ENCODE results near the gene ILDR1. TPM values are rescaled to one million over a fixed set of nuclear protein-coding genes. Genes with fewer than 3 reads are reported as not detected.
A peak's percentile ranks its signal among the peaks of the same experiment; 100 is the strongest.

The ILDR1 gene
- total RNA-seq, 1 donor from 2014 or later, result not detected

DNA sequence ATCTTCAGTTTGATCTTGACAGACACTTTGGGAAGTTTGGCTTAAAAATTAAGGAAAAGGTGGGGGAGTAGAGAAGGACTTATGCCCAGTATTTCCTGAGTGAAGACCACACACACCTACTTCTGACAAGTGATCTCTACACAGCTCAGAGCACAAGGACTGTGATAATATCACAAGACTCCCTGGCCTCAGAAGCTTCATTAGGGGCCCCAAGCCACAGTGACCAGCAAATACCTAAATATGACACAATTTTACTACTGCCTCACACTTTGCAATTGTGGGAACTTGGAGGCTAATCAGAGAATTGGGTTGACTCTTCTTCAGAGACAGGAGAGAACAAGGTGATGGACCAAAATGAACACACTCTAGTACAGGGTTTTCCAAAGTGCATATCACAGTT is 2.6 kb downstream of the ILDR1 start:
- no peak for DNase-seq (ENCODE audit: low read depth)

DNA sequence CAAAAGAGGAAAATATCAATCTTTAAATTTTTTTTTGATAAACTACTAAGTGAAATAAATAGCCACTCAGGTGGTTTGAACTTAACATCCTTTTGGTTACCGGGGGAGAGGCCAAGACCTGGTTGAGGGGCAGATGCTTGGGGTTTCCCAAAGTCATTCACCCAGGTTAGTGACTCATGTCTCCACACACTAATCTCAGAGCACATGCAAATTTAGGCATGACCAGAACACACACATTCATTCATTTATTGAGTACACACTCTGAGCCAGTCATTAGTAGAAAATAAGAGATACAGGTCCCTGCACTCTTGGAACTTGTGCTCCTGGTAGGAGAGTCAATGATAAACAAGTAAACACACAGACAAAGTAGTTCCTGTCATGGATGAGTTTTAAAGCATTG is 7.3 kb downstream of the ILDR1 start:
- DNase-seq (ENCODE audit: low read depth), result no peak

DNA sequence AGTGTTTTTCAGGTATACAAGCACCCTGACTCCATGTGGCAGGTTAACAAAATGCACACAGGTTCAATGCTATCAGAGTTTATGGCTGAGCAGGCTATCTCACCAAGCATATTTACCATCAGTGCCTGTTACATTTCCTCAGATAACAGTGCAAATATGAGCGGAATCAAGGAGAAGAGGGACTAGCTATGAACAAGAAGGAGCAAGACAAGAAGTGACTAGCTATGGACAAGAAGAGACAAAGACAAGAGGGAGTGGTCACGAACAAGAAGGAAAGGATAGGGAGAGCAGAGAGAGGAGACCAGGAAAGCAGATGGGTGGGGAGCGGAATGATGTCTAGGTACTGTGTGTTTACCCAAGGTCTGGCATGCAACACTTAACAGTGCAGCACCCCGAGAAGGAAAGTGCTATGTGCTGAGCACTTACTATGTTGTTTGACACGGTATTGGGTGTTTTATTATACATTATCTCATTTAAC is 8.6 kb downstream of the ILDR1 start:
- no peak for DNase-seq (ENCODE audit: low read depth)

DNA sequence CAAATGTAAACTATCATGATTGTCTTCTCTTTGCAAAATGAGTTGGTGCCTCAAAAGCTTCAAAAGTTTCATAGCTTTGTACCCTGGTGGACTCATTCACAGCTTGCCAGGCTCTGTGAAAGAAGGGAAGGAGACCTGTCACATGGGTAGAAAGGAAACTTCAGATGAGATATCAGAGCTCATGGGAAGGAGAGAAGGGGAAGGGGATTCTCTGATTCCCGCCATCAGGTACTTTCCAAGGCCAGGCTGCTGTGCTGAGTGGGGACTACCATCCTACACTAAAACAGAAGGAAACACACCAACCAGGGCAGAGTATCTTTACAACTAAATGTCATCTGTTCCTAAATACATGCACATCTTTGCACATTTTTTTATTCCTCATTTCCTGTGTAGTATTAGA is 9.2 kb downstream of the ILDR1 start:
- DNase-seq (ENCODE audit: low read depth), result no peak

DNA sequence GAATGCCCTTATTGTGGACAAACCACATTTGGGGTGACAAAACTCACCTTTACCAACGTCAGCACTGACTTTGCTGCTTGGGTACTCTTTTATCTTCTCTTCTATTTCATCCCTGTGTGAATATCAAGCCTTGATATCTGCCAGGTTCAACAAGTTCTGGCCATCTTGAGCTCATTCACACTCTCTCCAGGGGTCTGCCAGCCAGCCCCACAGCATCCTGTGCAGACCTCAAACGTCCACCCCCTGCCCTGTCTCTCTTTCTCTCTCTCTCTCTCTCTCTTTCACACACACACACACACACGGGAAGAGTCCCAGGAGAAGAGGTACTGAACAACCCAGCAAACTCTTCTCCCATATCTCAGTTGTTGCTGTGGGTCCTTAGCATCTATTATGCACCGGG is 10.7 kb downstream of the ILDR1 start:
- DNase-seq (ENCODE audit: low read depth), result no peak

DNA sequence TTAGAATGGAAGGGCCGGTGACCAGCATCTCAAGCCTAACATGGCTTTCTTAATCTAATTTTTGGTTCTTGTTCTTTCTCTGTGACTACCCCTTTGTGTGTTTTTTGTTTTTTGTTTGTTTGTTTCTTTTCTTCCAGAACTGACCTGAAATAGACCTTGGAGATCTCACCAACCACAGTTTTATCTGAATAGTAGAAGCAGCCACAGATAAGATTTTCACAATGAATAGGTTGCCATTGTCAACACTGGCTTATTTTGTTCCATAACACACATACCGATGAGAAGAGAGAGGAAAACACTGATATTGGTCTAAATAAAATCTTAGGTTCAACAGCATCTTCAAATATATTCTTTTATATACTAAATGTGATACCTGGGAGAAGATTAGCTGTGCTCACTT is 11.5 kb downstream of the ILDR1 start:
- no peak for DNase-seq (ENCODE audit: low read depth)

DNA sequence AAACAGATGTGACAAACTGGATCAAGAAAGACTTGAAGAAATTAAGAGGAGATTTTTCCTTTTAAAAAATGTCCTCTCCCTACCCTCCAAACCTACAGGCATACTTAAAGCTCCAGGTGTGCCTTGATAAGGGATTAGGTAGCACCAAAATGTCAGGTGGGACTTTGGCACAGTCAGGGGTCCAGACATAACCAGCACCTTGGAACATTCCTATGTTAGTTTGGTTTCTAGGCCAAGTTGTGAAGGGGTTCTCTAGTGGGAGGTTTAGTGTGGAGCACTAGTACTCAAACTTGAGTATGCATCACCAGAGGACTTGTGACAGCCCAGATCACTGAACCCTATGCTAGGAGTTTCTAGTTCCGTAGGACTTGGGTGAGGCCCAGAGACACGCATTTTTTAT is 13.9 kb downstream of the ILDR1 start:
- no peak for DNase-seq (ENCODE audit: low read depth)

DNA sequence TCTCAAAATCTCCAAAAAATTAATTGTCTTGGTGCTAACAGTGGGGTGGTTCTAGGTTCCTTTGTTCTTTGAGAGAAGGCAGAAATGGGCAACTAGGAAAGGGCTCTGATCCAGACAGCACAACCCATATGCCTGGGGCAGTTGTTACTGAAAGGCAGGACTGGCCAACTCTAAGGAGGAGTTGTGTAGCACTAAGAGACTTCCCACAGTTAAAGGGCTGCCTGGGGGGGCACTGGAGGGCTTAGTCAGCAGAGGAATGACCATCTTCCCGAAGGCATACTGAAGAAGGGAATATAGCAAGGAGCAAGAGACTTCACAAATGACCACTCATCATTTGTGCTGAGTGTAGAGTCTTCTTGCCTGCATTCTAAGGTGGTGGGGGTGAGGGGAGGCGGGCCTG is 15.8 kb downstream of the ILDR1 start:
- DNase-seq (ENCODE audit: low read depth), result no peak

DNA sequence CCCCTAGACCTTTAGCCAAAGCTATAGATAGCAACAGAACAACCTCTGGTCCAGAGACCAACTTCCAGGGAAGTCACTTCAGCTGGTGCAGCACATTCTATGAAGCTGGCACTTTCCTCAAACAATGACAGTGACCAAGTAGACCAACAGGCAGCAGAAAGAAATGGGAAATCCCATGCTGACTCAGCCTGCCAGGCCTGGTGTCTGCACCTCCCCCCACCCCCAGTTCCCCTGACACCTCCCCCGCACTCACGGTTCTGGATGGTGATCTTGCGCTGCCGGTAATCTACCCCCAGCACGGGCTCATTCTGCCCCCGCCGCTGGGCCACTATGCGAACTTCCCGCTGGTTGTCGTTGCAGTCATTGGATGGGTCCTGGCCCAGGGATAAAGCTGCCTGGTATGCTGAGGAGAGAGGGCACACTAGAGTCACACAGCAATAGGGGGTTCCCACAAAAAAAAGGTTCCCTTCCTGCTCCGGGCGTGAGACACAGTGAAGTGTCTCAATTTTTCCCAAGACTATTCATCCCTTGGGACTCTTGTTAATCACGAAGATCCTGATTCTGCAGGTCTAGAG is 17.0 kb downstream of the ILDR1 start:
- DNase-seq (ENCODE audit: low read depth), result no peak

DNA sequence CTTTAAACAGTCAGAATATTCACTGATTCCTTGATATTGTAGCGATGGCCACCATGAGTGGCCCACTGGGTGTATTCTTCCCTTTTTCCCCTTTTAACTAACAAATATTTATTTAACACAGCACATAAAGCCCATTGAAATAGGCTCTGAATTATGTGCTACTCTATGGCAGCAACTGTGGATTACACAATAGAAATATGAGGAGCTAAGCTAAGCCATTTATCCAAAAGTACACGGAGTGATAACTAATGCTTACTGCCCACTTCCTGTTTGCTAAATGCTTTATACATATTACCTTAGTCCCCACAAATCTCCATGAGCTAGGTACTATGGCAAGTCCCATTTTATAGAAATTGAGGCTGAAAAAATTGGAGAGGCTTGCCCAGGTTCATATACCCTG is 17.9 kb downstream of the ILDR1 start:
- no peak for DNase-seq (ENCODE audit: low read depth)

DNA sequence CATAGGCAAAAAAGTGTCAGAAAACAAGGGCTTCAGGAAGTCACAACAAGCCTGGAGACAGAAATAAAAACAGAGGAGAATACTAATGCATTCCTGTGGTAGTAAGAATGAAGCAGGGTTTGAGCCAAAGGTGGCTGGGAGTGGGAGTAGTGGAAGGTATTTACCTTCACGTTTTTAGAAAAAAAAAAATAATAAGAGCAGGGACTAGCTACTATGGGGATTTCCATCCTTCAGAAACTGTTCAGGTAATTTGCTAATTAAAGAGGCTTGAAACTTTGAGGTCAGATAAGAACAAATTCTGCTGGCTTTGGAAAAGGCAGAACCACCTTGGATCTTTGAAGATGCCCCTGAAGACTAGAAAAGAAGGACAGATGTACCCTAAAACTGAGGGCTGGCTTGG is 18.4 kb downstream of the ILDR1 start:
- no peak for DNase-seq (ENCODE audit: low read depth)

DNA sequence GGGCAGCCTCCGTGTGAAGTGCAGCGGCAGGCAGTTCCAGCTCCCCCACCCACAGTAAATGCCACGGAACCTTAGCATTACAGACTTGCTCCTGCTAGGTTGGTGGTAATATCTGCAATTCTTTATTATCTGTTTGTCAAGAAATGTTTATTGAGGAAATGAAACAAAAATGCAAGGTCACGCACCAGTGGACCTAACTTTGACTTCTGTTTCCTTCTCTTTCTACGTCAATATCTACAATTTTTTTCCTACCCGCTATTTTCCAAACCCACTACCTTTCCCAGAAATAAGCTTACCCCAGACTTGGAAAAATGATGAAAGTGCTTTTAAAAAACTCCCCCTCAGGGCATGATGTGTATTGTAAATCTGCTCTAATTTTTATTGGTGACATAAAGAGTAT is 18.9 kb downstream of the ILDR1 start:
- DNase-seq (ENCODE audit: low read depth), result no peak

DNA sequence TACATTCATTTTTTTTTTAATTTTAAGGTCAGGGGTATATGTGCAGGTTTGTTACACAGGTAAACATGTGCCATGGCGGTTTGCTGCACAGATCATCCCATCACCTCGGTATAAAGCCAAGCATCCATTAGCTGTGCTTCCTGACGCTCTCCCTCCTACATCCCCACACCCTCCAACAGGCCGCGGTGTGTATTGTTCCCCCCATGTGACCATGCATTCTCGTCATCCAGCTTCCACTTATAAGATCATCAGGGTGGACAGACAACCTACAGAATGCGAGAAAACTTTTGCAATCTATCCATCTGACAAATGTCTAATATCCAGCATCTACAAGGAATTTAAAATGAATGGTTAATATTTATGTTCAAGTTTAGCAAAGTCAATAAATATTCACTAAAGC is 19.4 kb downstream of the ILDR1 start:
- DNase-seq (ENCODE audit: low read depth), result no peak

DNA sequence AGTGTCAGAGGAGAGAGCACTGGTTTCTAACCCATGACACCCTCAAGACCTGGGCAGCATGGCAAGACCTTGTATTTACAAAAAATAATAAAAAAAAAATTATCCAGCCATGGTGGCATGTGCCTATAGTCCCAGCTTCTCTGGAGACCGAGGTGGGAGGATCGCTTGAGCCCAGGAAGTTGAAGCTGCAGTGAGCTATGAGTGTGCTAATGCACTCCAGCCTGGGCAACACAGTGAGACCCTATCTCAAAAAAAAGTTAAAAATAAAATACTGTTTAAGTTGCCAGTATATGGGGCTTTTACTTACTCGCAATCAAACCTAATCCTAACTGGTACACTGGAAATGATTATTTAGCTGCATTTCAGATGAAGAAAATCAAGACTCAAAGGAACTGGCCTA is 20.2 kb downstream of the ILDR1 start:
- no peak for DNase-seq (ENCODE audit: low read depth)

DNA sequence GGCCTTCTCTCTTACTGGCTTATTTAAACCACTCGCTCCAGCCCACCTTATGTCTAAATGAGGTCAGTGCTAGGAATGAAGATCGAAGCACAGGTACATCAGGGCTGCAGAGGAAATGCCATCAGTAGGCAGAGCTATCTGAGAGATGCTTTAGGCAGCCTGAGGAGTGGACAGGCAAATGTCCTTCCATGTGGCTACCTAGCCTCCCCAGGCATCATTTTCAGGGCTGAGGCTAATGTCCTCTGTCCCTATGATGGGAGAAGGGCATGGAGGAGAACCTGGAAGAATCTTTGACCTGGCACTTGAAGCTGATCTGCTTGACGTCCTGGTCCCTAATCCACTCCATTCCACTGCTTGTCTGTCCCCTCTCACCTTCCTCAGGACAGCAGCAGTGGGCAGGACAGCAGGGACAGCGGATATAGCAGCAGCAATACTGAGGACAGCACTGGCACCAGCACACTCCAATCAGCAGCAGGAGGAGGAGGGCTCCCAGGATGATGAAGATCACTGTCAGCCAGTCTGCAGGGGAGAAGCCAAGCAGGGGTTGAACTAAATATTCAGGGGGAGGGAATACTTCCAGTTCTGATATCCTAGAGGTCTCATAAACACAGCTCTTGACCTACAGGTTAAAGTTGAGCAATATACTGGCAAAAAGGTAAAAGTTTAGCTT is 21.0 kb downstream of the ILDR1 start:
- DNase-seq (ENCODE audit: low read depth), result no peak

DNA sequence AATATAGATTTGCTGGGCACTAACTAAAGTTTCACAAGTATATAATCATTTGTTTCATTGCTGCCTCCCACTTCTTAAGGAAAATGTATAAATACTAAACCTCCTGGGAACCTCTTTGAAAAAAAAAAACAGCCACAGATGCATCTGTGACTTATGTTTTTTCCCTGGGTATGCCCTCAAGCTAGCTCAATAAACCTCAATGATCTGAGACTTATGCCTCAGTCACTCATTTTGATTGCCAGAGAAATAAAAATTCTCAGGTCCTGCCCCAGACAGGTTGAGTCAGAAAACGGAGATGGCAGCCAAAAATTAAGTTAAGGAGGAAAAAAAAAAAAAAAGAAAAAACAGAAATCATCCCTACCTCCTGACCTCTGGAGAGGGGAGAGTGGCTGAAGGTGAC is 22.1 kb downstream of the ILDR1 start:
- DNase-seq (ENCODE audit: low read depth), result no peak

DNA sequence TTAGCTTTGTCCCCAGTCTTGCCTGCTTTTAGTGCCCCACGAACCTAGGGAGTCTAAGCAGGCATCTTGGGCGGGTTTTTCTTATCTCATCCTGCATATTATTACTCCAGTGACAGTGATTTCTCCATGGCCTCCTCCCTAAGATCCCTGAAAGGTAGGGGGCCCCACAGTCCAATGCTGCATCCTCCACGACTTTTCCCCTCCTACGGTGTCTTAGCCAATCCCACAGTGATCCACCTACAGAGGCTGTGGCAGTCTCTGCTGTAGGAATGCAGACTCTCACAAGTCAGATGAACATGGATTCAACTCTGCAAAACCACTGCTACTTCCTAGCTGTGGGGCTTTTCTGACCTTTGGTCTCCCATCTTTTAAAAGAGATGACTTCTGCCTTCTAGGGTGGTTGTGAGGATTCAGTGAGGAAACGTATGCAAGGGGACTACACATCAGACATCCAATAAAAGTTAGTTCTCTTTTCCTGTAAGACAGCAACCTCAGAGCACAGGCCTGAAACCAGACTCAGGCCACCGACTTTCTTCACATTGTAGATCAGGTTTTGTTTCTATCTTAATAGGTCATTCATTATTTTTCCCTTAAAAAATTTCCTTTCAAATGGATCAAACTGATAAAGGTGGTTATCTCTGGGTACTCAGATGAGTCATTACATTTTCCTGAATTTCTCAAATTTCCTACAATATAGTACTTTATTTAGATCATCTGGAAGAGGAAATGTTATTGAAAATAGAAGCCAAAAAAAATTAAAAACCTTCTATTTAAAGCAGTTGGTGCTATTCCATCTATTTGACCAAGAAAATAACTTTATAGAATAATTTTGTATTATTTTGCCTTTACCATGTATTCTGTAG is 23.2 kb downstream of the ILDR1 start:
- DNase-seq (ENCODE audit: low read depth), result no peak

DNA sequence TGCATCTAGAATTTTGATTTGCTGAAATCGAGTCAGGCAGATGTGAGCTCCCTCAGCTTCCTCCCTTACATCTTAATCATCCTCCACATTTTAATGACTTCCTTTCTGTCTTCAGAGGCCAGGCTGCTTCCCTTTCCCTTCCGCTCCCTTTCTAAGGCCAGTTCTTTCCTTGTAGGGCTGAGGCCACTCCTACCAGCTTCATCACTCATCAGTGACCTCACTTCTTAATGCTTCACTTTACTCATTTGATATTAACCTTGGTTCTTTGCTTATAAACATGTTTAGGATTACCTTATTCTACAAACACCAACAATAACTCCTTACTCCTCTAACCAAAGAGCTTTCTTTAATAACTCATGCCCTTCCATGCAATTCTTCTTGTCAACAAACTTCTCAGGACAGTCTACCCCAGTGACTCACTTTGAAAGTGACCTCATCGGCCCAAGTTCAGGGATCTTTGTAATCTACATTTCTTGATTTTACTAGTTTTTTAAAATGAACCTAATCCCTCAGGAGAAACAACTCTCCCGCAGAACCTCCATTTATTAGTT is 23.9 kb downstream of the ILDR1 start:
- no peak for DNase-seq (ENCODE audit: low read depth)

DNA sequence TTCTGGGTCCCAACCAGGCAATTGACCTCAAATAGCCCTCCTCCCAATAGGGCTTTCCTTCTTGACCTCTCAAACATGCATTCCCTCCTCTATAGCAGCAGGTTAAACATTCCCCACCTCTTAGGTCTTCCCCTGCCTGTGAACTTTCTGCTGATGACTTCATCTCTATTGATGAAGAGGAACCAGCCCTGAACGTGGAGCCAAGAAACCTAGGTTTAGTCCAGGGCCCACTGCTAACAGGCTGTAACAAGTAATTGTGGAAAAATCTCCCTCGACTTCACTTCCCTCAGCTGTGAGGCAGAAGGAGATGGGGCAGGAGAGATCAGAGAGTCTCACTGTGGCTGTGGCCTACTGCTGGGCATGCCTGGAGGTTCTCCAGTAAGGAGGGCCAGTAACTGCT is 24.7 kb downstream of the ILDR1 start:
- no peak for DNase-seq (ENCODE audit: low read depth)

DNA sequence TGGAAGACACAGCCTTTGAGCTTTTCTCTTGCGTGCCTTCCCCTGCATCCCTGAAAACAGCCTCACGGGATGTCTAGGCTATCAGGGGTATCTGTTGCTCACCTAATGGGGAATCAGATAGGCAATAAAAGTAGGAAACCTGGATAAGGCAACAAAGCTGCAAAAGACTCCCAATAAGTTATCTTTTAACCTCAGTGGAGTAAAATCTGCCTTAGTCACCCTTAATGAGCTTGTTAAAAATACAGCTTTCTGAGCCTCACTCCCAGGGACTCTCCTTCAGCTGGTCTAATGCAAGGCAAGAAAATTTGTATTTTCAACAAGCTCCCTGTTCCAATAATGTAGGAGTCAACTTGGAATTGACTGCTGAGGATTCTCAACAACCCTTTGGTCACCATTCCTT is 25.6 kb downstream of the ILDR1 start:
- no peak for DNase-seq (ENCODE audit: low read depth)

DNA sequence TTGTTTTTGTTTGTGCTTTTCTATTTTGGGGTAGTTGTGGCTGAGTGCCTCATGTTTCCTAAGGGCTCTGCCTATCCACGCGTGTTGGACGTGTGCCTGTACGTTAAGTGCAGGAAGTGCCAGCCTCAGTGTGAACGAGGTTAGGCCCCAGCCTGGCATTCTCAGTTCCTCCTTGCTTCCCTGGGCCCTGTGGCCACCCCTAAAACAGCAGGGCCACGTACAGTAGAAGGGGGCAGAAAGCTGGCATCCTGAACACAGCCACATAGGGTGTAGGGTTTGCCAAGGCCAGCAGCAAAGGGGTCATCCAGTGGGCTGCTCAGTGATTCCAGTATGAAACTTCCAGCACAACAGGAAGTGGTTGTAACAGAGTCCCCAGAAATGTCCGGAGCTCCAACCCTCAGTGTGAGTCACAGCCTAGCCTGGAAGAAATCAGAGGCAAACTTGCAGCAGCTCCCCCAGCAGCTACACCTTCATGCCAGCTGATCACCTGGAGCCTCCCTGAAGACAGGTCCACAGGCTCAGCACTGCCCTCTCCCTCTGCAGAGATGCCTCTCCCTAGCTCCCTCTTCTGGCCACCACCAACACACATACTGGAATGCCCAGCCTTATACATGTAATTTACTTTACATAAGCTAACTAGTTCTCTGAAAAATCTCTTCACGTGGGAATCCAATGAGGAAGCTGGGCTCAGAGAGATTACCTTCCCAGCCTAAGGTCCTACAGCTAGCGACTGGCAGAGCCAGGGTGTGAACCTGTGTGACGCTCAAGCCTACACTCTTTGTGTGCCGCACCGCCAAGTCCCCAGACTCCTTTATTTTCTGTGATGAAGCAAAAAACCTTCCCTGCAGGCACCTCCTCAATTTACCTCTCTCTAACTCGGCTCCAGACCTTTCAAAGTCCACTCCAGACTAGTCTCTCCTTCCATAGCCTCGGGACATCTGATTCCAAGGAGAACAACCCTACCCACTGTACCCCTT is 26.6 kb downstream of the ILDR1 start:
- DNase-seq (ENCODE audit: low read depth), result peak; percentile 79

All from myocyte (in vitro differentiated cells).